K562 (cell line): Measurements from ENCODE around the gene SEPTIN8. TPM values are rescaled to one million over a fixed set of nuclear protein-coding genes. Genes with fewer than 3 reads are reported as not detected.
A peak's percentile ranks its signal among the peaks of the same experiment; 100 is the strongest.

Experiments
- FOSL1 ChIP-seq: fragments of 200-800 bp; sonication (Bioruptor generic); conservative IDR thresholded peaks from 2 replicates; pipeline ENCODE4 v1.6.1; 2016; ENCODE audit warnings: missing genetic modification characterization, missing compliant biosample characterization
- HDGF ChIP-seq: fragments of 450-650 bp; IDR thresholded peaks from 2 replicates; pipeline ENCODE4 v1.6.1; 2016
- HMG20B ChIP-seq: fragments of 250-450 bp; sonication (Bioruptor Pico); IDR thresholded peaks from 2 replicates; pipeline ENCODE4 v1.5.0; 2021; ENCODE audit warnings: mild to moderate bottlenecking
- JUN ChIP-seq, 2 experiments: sonication (generic) in 1 of 2; formaldehyde crosslinking in 1 of 2; IDR thresholded peaks; 2 replicates each; pipeline versions ENCODE4 v1.6.1 to v1.8.0; 2012 to 2022; ENCODE audit warnings: borderline replicate concordance in 2 of 2, mild to moderate bottlenecking in 2 of 2, improper control_type of control experiment in 1 of 2, low read depth in 1 of 2, low read length in 1 of 2, missing genetic modification reagents in 1 of 2
- JUND ChIP-seq, 2 experiments: IDR thresholded peaks; 2 replicates in 1 of 2; 3 replicates in 1 of 2; pipeline ENCODE4 v1.6.1; 2011; ENCODE audit warnings: borderline replicate concordance in 2 of 2, low read depth in 2 of 2, low read length in 2 of 2, improper control_type of control experiment in 1 of 2, missing biosample characterization in 1 of 2, missing genetic modification characterization in 1 of 2, missing genetic modification reagents in 1 of 2
- KAT2B ChIP-seq: IDR thresholded peaks from one replicate; pipeline ENCODE4 v1.6.1; 2012; ENCODE audit warnings: low read depth, mild to moderate bottlenecking, control low read depth, inconsistent platforms, low read length, moderate library complexity
- MTF1 ChIP-seq: fragments of 250-450 bp; sonication (Bioruptor Pico); IDR thresholded peaks from 2 replicates; pipeline ENCODE4 v1.9.0; 2021; ENCODE audit warnings: moderate library complexity, mild to moderate bottlenecking, inconsistent platforms, borderline replicate concordance
- SMAD4 ChIP-seq: fragments of 250-450 bp; sonication (Bioruptor Pico); conservative IDR thresholded peaks from 2 replicates; pipeline ENCODE4 v1.8.0; 2021; ENCODE audit warnings: inconsistent platforms, mild to moderate bottlenecking, moderate library complexity
- SOX6 ChIP-seq: fragments of 450-650 bp; IDR thresholded peaks from 2 replicates; pipeline ENCODE4 v1.6.1; 2014; ENCODE audit warnings: mild to moderate bottlenecking
- SREBF2 ChIP-seq: sonication (generic); formaldehyde crosslinking; IDR thresholded peaks from 2 replicates; pipeline ENCODE4 v1.4.0; 2020; ENCODE audit warnings: mild to moderate bottlenecking, missing genetic modification reagents
- SRSF3 ChIP-seq: fragments of 200-400 bp; formaldehyde crosslinking; IDR thresholded peaks from 2 replicates; pipeline ENCODE4 v1.6.1; 2016; ENCODE audit warnings: mild to moderate bottlenecking, low read length, moderate library complexity; ENCODE audit not compliant: insufficient read depth
- TEAD2 ChIP-seq: fragments of 450-650 bp; IDR thresholded peaks from 2 replicates; pipeline ENCODE4 v1.6.1; 2016; ENCODE audit warnings: missing genetic modification characterization, control low read depth, missing compliant biosample characterization
- TGIF2 ChIP-seq: sonication (generic); formaldehyde crosslinking; IDR thresholded peaks from 2 replicates; pipeline ENCODE4 v1.8.1; 2022; ENCODE audit warnings: mild to moderate bottlenecking, missing genetic modification reagents, moderate library complexity
- ZNF311 ChIP-seq: fragments of 250-450 bp; sonication (Bioruptor Pico); IDR thresholded peaks from 2 replicates; pipeline ENCODE4 v1.4.0; 2020; ENCODE audit warnings: mild to moderate bottlenecking, moderate library complexity
- ZNF785 ChIP-seq: fragments of 250-450 bp; sonication (Bioruptor Pico); IDR thresholded peaks from 2 replicates; pipeline ENCODE4 v1.4.0; 2020; ENCODE audit warnings: mild to moderate bottlenecking
- polyA plus RNA-seq, 8 experiments: library from polyadenylated mRNA; depleted of rRNA in 4 of 8; stranded (reverse) in 5 of 8; unstranded in 3 of 8; fragments of >200 nt; fragmentation: Nextera tagmentation in 2 of 8; fragmentation: Illumina TruSeq in 1 of 8; extraction: Ambion mirVana in 2 of 8; extraction: Trizol in 1 of 8; gene quantifications; 2 replicates each; pipeline versions ENCODE4 v1.2.1 to v1.2.3, GENCODE V29; 2011 to 2014; ENCODE audit warnings: inconsistent platforms in 1 of 8, missing spikeins in 1 of 8
- total RNA-seq, 7 experiments: library from RNA; depleted of rRNA in 6 of 7; stranded (reverse); fragments of >200 nt in 6 of 7; fragmentation: Illumina TruSeq in 2 of 7; extraction: Trizol in 2 of 7; gene quantifications; 2 replicates each; pipeline versions ENCODE4 v1.2.1 to v1.2.3, GENCODE V29; 2011 to 2021; ENCODE audit warnings: low replicate concordance in 1 of 7
- TF ChIP-seq, protein P1 (sequence below): sonication (generic); formaldehyde crosslinking; IDR thresholded peaks from 2 replicates; pipeline ENCODE4 v1.8.0; 2023; ENCODE audit warnings: mild to moderate bottlenecking, missing genetic modification reagents
- TF ChIP-seq, protein P2 (sequence below), 2 experiments: fragments of 450-650 bp in 1 of 2; sonication (generic) in 1 of 2; formaldehyde crosslinking in 1 of 2; IDR thresholded peaks in 1 of 2; conservative IDR thresholded peaks in 1 of 2; 2 replicates each; pipeline versions ENCODE4 v1.6.1 to v1.8.1; 2016 to 2023; ENCODE audit warnings: mild to moderate bottlenecking in 2 of 2, moderate library complexity in 2 of 2, inconsistent platforms in 1 of 2, missing genetic modification reagents in 1 of 2
- TF ChIP-seq, protein P3 (sequence below): IDR thresholded peaks from 2 replicates; pipeline ENCODE4 v1.6.1; 2011; ENCODE audit not compliant: insufficient read length; ENCODE audit errors: extremely low read depth
- TF ChIP-seq, protein P4 (sequence below): fragments of 250-450 bp; sonication (Bioruptor Pico); IDR thresholded peaks from 2 replicates; pipeline ENCODE4 v1.8.0; 2021; ENCODE audit warnings: moderate library complexity, mild to moderate bottlenecking, inconsistent platforms

The SEPTIN8 gene
- total and polyA plus RNA-seq, 9 of the 15 experiments (the other 6 are each of a cell fraction or from before 2014, with no cell fraction given): 19.3 to 142 (median 101) TPM

DNA sequence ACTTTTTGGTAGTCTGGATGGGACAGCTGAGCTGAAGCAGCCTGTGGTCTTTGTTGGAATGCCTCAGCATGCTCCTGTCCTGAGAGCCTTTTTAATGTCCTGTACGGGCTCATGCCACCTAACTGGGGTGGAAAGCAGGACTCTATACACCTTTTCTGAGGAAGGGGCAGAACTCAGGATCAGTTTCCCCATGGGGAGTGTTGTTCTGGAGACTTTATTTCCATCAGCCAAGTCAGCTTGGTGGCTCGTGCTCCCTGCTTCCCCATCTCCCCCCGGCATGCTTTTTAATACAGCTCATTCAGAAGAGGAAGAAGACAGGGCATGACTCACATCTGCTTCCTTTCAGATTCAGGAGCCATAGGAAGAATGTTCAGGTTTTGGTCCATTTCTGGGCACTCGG, 5.1 kb upstream of the SEPTIN8 start (continued):
- TF ChIP-seq SOX6 (no peak), SREBF2 (no peak), MTF1 (CRISPR knock-in tag) (no peak), ZNF311 (CRISPR knock-in tag) (0 out of 2 replicates have a peak, but pooled peaks have one; percentile 28), JUND (IDR thresholded peaks at IDR 0.05; ENCODE audit: borderline replicate concordance, low read depth, low read length) (peak; percentile 77), JUND (tag; IDR thresholded peaks at IDR 0.05; ENCODE audit: borderline replicate concordance, low read depth, low read length) (peak; percentile 65; the same call in 2 of the 3 replicates), HMG20B (CRISPR knock-in tag) (no peak), SMAD4 (0 out of 2 replicates have a peak, but pooled peaks have one; percentile 38), ZNF785 (CRISPR knock-in tag) (no peak), TGIF2 (CRISPR knock-in tag) (no peak), JUN (IDR thresholded peaks at IDR 0.05; ENCODE audit: borderline replicate concordance, low read depth, low read length) (peak; percentile 54; the same call in 1 of the 2 replicates), JUN (CRISPR knock-in tag; IDR thresholded peaks at IDR 0.05; ENCODE audit: borderline replicate concordance) (no peak), TEAD2 (tag) (no peak), SRSF3 (no peak), KAT2B (no peak), FOSL1 (tag) (peak; percentile 84), HDGF (no peak)
- TF ChIP-seq, protein P1, sequence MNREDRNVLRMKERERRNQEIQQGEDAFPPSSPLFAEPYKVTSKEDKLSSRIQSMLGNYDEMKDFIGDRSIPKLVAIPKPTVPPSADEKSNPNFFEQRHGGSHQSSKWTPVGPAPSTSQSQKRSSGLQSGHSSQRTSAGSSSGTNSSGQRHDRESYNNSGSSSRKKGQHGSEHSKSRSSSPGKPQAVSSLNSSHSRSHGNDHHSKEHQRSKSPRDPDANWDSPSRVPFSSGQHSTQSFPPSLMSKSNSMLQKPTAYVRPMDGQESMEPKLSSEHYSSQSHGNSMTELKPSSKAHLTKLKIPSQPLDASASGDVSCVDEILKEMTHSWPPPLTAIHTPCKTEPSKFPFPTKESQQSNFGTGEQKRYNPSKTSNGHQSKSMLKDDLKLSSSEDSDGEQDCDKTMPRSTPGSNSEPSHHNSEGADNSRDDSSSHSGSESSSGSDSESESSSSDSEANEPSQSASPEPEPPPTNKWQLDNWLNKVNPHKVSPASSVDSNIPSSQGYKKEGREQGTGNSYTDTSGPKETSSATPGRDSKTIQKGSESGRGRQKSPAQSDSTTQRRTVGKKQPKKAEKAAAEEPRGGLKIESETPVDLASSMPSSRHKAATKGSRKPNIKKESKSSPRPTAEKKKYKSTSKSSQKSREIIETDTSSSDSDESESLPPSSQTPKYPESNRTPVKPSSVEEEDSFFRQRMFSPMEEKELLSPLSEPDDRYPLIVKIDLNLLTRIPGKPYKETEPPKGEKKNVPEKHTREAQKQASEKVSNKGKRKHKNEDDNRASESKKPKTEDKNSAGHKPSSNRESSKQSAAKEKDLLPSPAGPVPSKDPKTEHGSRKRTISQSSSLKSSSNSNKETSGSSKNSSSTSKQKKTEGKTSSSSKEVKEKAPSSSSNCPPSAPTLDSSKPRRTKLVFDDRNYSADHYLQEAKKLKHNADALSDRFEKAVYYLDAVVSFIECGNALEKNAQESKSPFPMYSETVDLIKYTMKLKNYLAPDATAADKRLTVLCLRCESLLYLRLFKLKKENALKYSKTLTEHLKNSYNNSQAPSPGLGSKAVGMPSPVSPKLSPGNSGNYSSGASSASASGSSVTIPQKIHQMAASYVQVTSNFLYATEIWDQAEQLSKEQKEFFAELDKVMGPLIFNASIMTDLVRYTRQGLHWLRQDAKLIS (CRISPR knock-in tag): no peak
- TF ChIP-seq, protein P2, sequence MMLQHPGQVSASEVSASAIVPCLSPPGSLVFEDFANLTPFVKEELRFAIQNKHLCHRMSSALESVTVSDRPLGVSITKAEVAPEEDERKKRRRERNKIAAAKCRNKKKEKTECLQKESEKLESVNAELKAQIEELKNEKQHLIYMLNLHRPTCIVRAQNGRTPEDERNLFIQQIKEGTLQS (IDR thresholded peaks at IDR 0.05): peak; percentile 66; the same call in 1 of the 2 replicates
- TF ChIP-seq, protein P2 (CRISPR knock-in tag; conservative IDR thresholded peaks at IDR 0.05): no peak
- TF ChIP-seq, protein P3, sequence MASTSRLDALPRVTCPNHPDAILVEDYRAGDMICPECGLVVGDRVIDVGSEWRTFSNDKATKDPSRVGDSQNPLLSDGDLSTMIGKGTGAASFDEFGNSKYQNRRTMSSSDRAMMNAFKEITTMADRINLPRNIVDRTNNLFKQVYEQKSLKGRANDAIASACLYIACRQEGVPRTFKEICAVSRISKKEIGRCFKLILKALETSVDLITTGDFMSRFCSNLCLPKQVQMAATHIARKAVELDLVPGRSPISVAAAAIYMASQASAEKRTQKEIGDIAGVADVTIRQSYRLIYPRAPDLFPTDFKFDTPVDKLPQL: no peak
- TF ChIP-seq, protein P4, sequence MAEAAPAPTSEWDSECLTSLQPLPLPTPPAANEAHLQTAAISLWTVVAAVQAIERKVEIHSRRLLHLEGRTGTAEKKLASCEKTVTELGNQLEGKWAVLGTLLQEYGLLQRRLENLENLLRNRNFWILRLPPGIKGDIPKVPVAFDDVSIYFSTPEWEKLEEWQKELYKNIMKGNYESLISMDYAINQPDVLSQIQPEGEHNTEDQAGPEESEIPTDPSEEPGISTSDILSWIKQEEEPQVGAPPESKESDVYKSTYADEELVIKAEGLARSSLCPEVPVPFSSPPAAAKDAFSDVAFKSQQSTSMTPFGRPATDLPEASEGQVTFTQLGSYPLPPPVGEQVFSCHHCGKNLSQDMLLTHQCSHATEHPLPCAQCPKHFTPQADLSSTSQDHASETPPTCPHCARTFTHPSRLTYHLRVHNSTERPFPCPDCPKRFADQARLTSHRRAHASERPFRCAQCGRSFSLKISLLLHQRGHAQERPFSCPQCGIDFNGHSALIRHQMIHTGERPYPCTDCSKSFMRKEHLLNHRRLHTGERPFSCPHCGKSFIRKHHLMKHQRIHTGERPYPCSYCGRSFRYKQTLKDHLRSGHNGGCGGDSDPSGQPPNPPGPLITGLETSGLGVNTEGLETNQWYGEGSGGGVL (CRISPR knock-in tag): no peak
